Panc1 (cell line): Measurements from ENCODE around the gene ACSM6. TPM values are rescaled to one million over a fixed set of nuclear protein-coding genes. Genes with fewer than 3 reads are reported as not detected.

Experiments
- ATAC-seq: fragments of 200-7000 bp; cut with Tn5 transposase; 2 replicates; pipeline ENCODE4 v1.9.1; 2020; ENCODE audit warnings: mild to moderate bottlenecking, moderate library complexity
- BruUV-seq: library from RNA; stranded (reverse); fragments of 400-500 nt; replicated peaks from 2 replicates; lab custom pipeline; 2021; lab: Mats Ljungman, UMichigan
- CTCF ChIA-PET: fragments of 300-600 bp; sonication (Branson Sonifier 250); formaldehyde crosslinking; loops from one replicate; lab custom pipeline; 2022; ENCODE audit warnings: antibody characterized with exemption; lab: Charles Lee
- POLR2A ChIA-PET: fragments of 300-600 bp; sonication (Branson Sonifier 250); formaldehyde crosslinking; loops from one replicate; lab custom pipeline; 2022; ENCODE audit warnings: antibody characterized with exemption; lab: Charles Lee
- DNase-seq: peaks from one replicate; pipeline ENCODE4 v3.0.0-alpha.2; 2010; ENCODE audit warnings: low read depth, low spot score
- H3K27ac ChIP-seq: 2 replicates; pipeline ENCODE4 v1.5.1; 2011; ENCODE audit warnings: mild to moderate bottlenecking, low read length, inconsistent platforms
- H3K27me3 ChIP-seq: fragments of 200-500 bp; sonication (Bioruptor generic); 2 replicates; pipeline ENCODE4 v1.6.0; 2014; ENCODE audit warnings: low read length, inconsistent platforms; ENCODE audit not compliant: control insufficient read depth, insufficient read depth
- H3K36me3 ChIP-seq: fragments of 200-500 bp; sonication (Bioruptor generic); 2 replicates; pipeline ENCODE4 v1.5.1; 2014; ENCODE audit warnings: inconsistent platforms, mild to moderate bottlenecking, low read length, moderate library complexity; ENCODE audit not compliant: control insufficient read depth, insufficient read depth
- H3K4me1 ChIP-seq: 2 replicates; pipeline ENCODE4 v1.5.1; 2011; ENCODE audit warnings: inconsistent platforms, mild to moderate bottlenecking, low read length, moderate library complexity; ENCODE audit not compliant: control insufficient read depth, insufficient read depth
- H3K4me3 ChIP-seq, 2 experiments: 2 replicates each; pipeline ENCODE4 v1.5.1; 2011 to 2012; ENCODE audit warnings: low read depth in 2 of 2, low read length in 2 of 2, mild to moderate bottlenecking in 2 of 2, inconsistent platforms in 1 of 2, moderate library complexity in 1 of 2
- H3K9me3 ChIP-seq: fragments of 200-500 bp; sonication (Bioruptor generic); 2 replicates; pipeline ENCODE4 v1.5.1; 2014; ENCODE audit warnings: low read depth, mild to moderate bottlenecking, inconsistent platforms, low read length, moderate library complexity; ENCODE audit not compliant: control insufficient read depth, insufficient read depth
- CTCF ChIP-seq: fragments of 450-650 bp; IDR thresholded peaks from 2 replicates; pipeline ENCODE4 v1.5.1; 2017; ENCODE audit warnings: mild to moderate bottlenecking
- POLR2AphosphoS5 ChIP-seq: IDR thresholded peaks from 2 replicates; pipeline ENCODE4 v1.6.1; 2012; ENCODE audit warnings: mild to moderate bottlenecking, low read depth, low read length, moderate library complexity
- REST ChIP-seq, 2 experiments: IDR thresholded peaks; 2 replicates each; pipeline ENCODE4 v1.6.1; 2011 to 2012; ENCODE audit warnings: low read depth in 2 of 2, control low read depth in 1 of 2, low read length in 1 of 2, mild to moderate bottlenecking in 1 of 2, moderate library complexity in 1 of 2; ENCODE audit not compliant: insufficient read depth in 1 of 2
- SIN3A ChIP-seq: IDR thresholded peaks from 2 replicates; pipeline ENCODE4 v1.6.1; 2012; ENCODE audit warnings: low read depth, mild to moderate bottlenecking, low read length, moderate library complexity, borderline replicate concordance; ENCODE audit not compliant: insufficient read depth
- TCF7L2 ChIP-seq: IDR thresholded peaks from 2 replicates; pipeline ENCODE4 v1.6.1; 2011; ENCODE audit warnings: mild to moderate bottlenecking, low read depth, low read length, inconsistent platforms
- in situ Hi-C: cut with HindIII; loops from 2 replicates; pipeline ENCODE4 v1.10.0; 2016; ENCODE audit warnings: low sequenced_read_pairs, low pct_unique_long_range_greater_than_20kb
- intact Hi-C: fragments of 100-400 bp; cut with micrococcal nuclease; formaldehyde crosslinking; loops from one replicate; pipeline ENCODE4 v1.10.0; 2022; ENCODE audit not compliant: unreplicated experiment
- total RNA-seq: library from RNA; stranded (reverse); gene quantifications from one replicate; pipeline ENCODE4 v1.2.1, GENCODE V29; 2021; ENCODE audit not compliant: unreplicated experiment

ACSM6 gene
- total RNA-seq, 1 experiment from 2014 or later = not detected

- ChIA-PET POLR2A (no interaction called here), CTCF (no interaction called here)
- DNase-seq = no peak
- ATAC-seq = no peak
- Histone ChIP-seq H3K4me1 (peaks cover 15% of the 10 kb centered on the region), H3K9me3 (no peaks in the 10 kb centered on the region), H3K36me3 (peaks cover 13% of the 10 kb centered on the region), H3K4me3 (no peak overlapping the region), H3K27ac (no peak overlapping the region), H3K27me3 (no peaks in the 10 kb centered on the region)
- TF ChIP-seq REST (IDR thresholded peaks at IDR 0.05; ENCODE audit: insufficient read depth in 1 of 2, low read depth in 2 of 2, low read length in 1 of 2) = no peak
- TF ChIP-seq TCF7L2 = no peak
- TF ChIP-seq CTCF = no peak
- intact Hi-C loops = no loop called here
- no TSS peak for BruUV-seq
- in situ Hi-C loops = no loop called here
Observed at GRCh38 chr10:95262763-95263518, 68.9 kb downstream of the ACSM6 start.

GRCh38 chr10:95263864-95264226 lies 69.8 kb downstream of the ACSM6 start:
- no peak overlapping the region for H3K4me3 ChIP-seq
- intact Hi-C loops (no loop called here), in situ Hi-C loops (no loop called here)
- H3K9me3 ChIP-seq = no peaks in the 10 kb centered on the region
- no TSS peak for BruUV-seq
- H3K4me1 ChIP-seq = peaks cover 15% of the 10 kb centered on the region
- POLR2A ChIA-PET = no interaction called here
- H3K27me3 ChIP-seq = no peaks in the 10 kb centered on the region
- H3K27ac ChIP-seq = no peak overlapping the region
- CTCF ChIA-PET = no interaction called here
- DNase-seq (no peak), ATAC-seq (no peak)
- TF ChIP-seq POLR2AphosphoS5 (no peak), SIN3A (no peak), REST (IDR thresholded peaks at IDR 0.05; ENCODE audit: insufficient read depth in 1 of 2, low read depth in 2 of 2, low read length in 1 of 2) (no peak), CTCF (no peak), TCF7L2 (no peak)
- H3K36me3 ChIP-seq = peaks cover 13% of the 10 kb centered on the region
